Activated CD8-positive, alpha-beta memory T cell treated with anti-CD3 and anti-CD28 coated beads, Interleukin-2, amount 50 U/mL, for 1 hour (primary cell): Measurements from ENCODE around the gene DOCK3.
"Not testable (repeated sequence)": the region's sequence is repeated elsewhere in the genome, so short reads cannot be mapped to it uniquely, and the experiment has no call there.

Source experiments
- DNase-seq: peaks from one replicate; pipeline ENCODE4 v3.0.0-alpha.2; 2020; ENCODE audit errors: extremely low read depth

DOCK3 gene

GRCh38 chr3:50982540-50983325 lies 308.0 kb downstream of the DOCK3 start:
- DNase-seq, result no peak

DNA sequence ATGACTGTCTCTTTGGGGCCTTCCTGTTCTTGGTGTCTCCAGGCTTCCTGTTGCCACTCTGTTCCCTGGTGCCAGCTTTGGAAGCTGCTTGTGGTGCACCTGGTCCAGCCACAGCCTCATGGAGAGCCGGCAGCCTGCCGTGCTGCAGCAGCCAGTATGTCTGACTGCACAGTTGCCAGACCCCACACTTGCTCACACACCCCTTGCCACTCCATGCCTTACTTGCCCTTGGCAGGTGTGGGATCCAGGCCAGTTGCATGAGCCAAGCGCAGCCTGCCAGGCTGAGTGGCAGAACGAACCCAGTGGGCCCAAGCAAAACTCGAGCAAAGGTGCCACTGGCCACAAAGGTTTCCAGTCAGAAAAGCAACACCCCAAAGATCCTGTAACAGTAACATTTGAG lies 309.2 kb downstream of the DOCK3 start:
- no peak for DNase-seq

DNA sequence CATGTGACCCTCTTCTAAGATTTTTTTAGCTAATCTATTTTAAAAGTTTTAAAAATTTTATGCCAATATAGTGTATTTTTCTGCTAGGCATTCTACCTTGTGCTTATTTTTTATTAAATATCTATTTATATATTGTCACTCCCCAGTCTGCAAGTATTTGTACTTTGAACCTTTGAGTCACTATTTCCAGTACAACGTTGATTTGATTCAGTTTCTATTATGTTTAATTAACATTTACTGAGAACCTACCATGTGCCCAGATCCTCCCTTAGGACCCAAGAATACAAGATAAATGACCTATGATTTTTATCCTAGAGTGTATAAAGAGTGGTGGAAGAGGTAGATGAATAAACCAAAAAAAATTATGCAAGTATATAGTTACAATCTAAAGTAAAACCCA lies 311.2 kb downstream of the DOCK3 start:
- no peak for DNase-seq

DNA sequence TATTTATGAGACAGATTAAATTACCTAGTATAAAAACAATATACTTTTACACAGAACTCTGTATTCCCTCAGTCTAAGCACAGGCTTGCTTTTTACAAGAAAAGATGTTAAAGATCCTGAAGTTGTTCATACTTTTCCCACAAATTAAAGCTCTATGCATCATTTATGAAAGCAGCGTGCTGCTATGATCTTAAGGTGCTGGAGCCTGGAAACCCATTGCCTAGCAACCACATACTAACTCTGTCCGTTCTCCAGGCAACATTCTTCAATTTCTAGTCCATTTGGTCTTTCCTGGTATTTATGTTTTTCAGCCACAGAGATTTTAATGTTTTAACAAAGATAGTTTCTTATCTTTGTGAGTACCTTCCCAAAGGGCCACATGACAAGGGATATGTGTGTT lies 312.0 kb downstream of the DOCK3 start:
- no peak for DNase-seq

DNA sequence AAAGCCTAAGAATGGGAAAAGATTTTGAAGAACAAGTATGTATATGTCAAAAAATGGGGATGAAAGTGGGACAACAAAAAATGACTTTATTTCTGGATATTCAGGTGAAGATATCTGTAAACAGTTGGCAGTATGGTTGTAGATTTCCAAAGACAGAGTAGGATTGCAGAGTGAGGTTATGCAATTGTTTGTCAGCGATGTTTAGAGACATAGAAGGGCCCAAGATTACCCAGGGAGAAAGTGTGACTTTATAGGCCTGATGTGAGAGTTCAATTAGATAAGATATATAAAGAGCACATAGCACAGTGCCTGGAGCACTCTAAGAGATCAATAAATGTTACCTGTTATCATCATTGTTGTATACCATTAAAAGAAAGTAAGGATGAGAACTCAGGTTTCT lies 319.8 kb downstream of the DOCK3 start:
- DNase-seq, result no peak

- no peak for DNase-seq
Observed at GRCh38 chr3:50995085-50995824, 320.5 kb downstream of the DOCK3 start.

- DNase-seq, result no peak
Observed at GRCh38 chr3:51002495-51002894, 327.8 kb downstream of the DOCK3 start.

DNA sequence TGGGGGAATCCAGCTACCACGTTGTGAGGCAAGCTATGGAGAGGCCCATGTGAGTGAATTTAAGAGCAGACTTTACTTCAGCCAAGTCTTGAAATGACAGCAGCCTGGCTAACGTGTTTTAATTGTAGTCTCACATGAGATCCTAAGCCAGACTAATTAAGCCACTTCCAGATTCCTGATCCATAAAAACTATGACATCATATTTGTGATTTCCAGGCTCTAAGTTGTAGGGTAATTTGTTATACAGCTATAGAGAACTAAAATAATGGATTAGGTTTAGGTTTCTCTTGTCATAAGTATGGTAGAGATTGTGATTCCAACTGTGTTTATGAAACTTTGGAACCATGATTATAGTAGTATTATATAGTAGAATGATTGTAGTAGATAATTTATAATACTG lies 329.5 kb downstream of the DOCK3 start:
- DNase-seq, result no peak

GRCh38 chr3:51024121-51024520 lies 349.4 kb downstream of the DOCK3 start:
- DNase-seq, result no peak

GRCh38 chr3:51024765-51025632 lies 350.3 kb downstream of the DOCK3 start:
- DNase-seq, result peak; percentile 43

GRCh38 chr3:51031666-51032065 lies 356.9 kb downstream of the DOCK3 start:
- no peak for DNase-seq

DNA sequence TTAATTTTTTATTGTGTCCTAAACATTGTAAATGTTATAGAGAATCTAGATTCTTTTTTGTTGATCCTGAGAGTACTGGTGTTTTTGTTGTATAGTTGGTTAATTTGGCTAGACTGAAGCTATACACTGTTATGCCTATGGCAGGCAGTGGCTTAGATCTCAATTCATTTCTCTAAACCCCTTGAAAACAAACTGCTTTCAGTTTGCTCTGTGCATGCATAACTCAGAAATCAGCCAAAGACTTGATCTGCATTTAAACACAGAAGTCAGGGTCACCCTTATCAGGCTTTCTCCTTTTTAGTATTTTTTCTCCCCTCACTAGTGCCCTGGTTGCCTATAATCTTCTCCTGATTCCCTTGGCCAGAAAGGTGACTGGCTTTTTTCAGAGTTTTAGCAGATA lies 360.9 kb downstream of the DOCK3 start:
- DNase-seq, result no peak

GRCh38 chr3:51044982-51045381 lies 370.3 kb downstream of the DOCK3 start:
- no peak for DNase-seq

GRCh38 chr3:51052562-51052961 lies 377.8 kb downstream of the DOCK3 start:
- no peak for DNase-seq

DNA sequence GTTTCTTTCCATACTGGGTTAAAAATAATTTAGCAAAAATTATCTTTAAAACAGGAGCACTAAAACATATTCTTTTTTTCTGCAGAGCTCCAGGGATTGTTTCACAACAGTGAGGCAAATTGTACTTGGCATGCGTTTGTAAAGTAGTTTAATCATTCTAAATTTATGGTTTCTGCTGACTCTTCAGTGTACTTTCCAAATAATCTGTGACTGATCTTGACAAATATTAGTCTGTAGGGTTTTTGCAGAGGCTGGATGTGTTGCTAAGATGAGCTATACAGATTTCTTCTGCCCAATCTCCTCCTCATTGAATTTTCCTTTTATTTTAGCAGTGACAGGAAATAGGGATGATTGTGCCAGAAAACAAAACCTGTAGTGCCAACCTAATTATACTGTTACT lies 382.4 kb downstream of the DOCK3 start:
- no peak for DNase-seq

- DNase-seq, result no peak
Observed at GRCh38 chr3:51063053-51063452, 388.3 kb downstream of the DOCK3 start.

DNA sequence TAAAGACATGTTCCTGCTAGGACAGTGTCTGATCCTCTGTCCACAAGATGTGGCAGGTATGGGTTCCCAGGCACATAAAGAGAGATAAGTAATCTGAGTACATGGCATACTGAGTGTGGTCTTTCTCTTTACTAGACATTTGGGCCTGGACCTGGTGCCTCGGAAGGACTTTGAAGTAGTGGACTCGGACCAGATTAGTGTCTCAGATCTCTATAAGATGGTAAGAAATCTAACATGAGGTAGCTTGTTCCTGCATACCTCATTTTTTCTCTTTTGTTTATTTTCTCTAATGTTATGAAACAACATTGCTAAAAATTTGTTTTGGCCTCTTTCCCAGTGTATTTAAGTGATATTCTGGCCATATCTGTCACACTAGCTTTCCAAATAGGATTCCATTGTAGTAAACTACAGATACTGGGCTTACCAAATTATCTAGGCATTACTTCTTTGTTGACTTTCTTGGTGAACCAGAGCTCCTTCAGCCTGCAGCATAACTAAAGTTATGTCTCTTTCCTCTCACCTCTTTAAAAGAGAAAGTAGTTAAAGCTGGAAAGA lies 400.6 kb downstream of the DOCK3 start:
- no peak for DNase-seq

GRCh38 chr3:51082363-51082762 lies 407.6 kb downstream of the DOCK3 start:
- DNase-seq, result no peak

DNA sequence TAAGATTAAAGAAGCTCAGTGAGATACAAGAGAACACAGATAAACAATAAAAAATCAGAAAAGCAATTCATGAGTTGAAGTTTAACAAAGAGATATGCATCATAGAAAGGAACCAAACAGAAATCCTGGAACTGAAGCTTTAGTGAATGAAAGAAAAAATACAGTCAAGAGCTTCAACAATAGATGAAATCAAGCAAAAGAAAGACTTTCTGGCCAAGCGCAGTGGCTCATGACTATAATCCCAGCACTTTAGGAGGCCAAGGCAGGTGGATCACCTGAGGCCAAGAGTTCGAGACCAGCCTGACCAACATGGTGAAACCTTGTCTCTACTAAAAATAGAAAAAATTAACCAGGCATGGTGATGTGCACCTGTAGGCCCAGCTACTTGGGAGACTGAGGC lies 408.8 kb downstream of the DOCK3 start:
- no peak for DNase-seq

DNA sequence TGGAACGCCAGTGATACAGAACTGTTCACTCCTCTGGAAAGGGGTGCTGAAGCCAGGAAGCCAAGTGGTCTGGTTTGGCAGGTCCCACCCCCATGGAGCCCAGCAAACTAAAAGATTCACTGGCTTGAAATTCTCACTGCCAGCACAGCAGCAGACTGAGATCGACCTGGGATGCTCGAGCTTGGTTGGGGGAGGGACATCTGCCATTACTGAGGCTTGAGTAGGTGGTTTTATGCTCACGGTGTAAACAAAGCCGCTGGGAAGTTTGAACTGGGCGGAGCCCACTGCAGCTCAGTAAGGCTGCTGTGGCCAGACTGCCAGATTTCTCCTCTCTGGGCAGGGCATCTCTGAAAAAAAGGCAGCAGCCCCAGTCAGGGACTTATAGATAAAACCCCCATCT lies 417.4 kb downstream of the DOCK3 start:
- DNase-seq, result not testable (repeated sequence)

- not testable (repeated sequence) for DNase-seq
Observed at GRCh38 chr3:51094838-51095237, 420.1 kb downstream of the DOCK3 start.
